Kidney tubule cell (primary cell): ENCODE measurements around the gene TOB1.
A peak's percentile ranks its signal among the peaks of the same experiment; 100 is the strongest.

Experiments
- DNase-seq: peaks from one replicate; pipeline ENCODE4 v3.0.0-alpha.2; 2018; ENCODE audit warnings: low spot score

TOB1 gene

GRCh38 chr17:50845240-50846147 lies 20.7 kb downstream of the TOB1 start:
- peak; percentile 81 for DNase-seq

- DNase-seq = no peak
Observed at GRCh38 chr17:50844117-50844700, 21.9 kb downstream of the TOB1 start.

- DNase-seq = no peak
Observed at GRCh38 chr17:50843150-50843905, 22.8 kb downstream of the TOB1 start.

GRCh38 chr17:50842506-50843149 lies 23.5 kb downstream of the TOB1 start:
- peak; percentile 13 for DNase-seq

- DNase-seq = peak; percentile 68
Observed at GRCh38 chr17:50841949-50842354, 24.2 kb downstream of the TOB1 start.

GRCh38 chr17:50841277-50841948 lies 24.7 kb downstream of the TOB1 start:
- no peak for DNase-seq

GRCh38 chr17:50840311-50840851 lies 25.8 kb downstream of the TOB1 start:
- no peak for DNase-seq

- no peak for DNase-seq
Observed at GRCh38 chr17:50839591-50840310, 26.4 kb downstream of the TOB1 start.

GRCh38 chr17:50837980-50838954 lies 27.9 kb downstream of the TOB1 start:
- DNase-seq = no peak

GRCh38 chr17:50837286-50837979 lies 28.7 kb downstream of the TOB1 start:
- DNase-seq = no peak

GRCh38 chr17:50836826-50837225 lies 29.3 kb downstream of the TOB1 start:
- no peak for DNase-seq

- DNase-seq = no peak
Observed at GRCh38 chr17:50835301-50836234, 30.6 kb downstream of the TOB1 start, which contains the start of gene WFIKKN2. WFIKKN2 (plus strand) TSS chr17:50835586; CDS start chr17:50835938, 352 bp downstream.

- DNase-seq = peak; percentile 37
Observed at GRCh38 chr17:50834429-50835300, 31.5 kb downstream of the TOB1 start.

- DNase-seq = no peak
Observed at GRCh38 chr17:50833510-50834428, 32.4 kb downstream of the TOB1 start.

GRCh38 chr17:50832864-50833381 lies 33.2 kb downstream of the TOB1 start:
- DNase-seq = no peak
